Endothelial cell of umbilical vein (primary cell): Measurements from ENCODE around the gene PRR18. TPM values are rescaled to one million over a fixed set of nuclear protein-coding genes. Genes with fewer than 3 reads are reported as not detected.

Experiments used
- BruUV-seq: library from RNA; stranded (reverse); fragments of 400-500 nt; replicated peaks from 2 replicates; lab custom pipeline; 2021; lab: Mats Ljungman, UMichigan
- CTCF ChIA-PET: fragments of 300-600, 350-600 bp; sonication (Branson Sonifier 250); formaldehyde crosslinking; loops from one replicate; lab custom pipeline; 2021; ENCODE audit warnings: antibody characterized with exemption, inconsistent platforms; lab: Charles Lee
- POLR2A ChIA-PET: fragments of 300-600, 350-600 bp; sonication (Branson Sonifier 250); formaldehyde crosslinking; loops from one replicate; lab custom pipeline; 2021; ENCODE audit warnings: antibody characterized with exemption, inconsistent platforms; lab: Charles Lee
- DNase-seq: peaks from one replicate; pipeline ENCODE4 v3.0.0-alpha.2; 2011; ENCODE audit warnings: low read depth, low spot score
- FAIRE-seq: peaks from 2 replicates; lab custom pipeline; 2011; peaks lifted over from hg19 to GRCh38; lab: Jason Lieb, UNC
- H2AFZ ChIP-seq: 2 replicates; pipeline ENCODE4 v1.6.0; 2012; ENCODE audit warnings: low read depth, low read length, control low read depth, inconsistent platforms
- H3K27ac ChIP-seq: 2 replicates; pipeline ENCODE4 v1.5.1; 2011; ENCODE audit warnings: low read depth, mild to moderate bottlenecking, control low read depth, low read length, moderate library complexity; ENCODE audit not compliant: insufficient read depth
- H3K27me3 ChIP-seq, 2 experiments: 2 replicates each; pipeline versions ENCODE4 v1.6.0 to v1.6.1; 2011; ENCODE audit warnings: low read length in 2 of 2, mixed read lengths in 1 of 2; ENCODE audit not compliant: control insufficient read depth in 2 of 2, insufficient read depth in 2 of 2
- H3K36me3 ChIP-seq, 2 experiments: 2 replicates in 1 of 2; 3 replicates in 1 of 2; pipeline ENCODE4 v1.5.1; 2011; ENCODE audit warnings: low read length in 2 of 2, mild to moderate bottlenecking in 1 of 2, moderate library complexity in 1 of 2; ENCODE audit not compliant: control insufficient read depth in 2 of 2, insufficient read depth in 2 of 2; ENCODE audit errors: extremely low read depth in 1 of 2
- H3K4me1 ChIP-seq: 3 replicates; pipeline ENCODE4 v1.5.1; 2011; ENCODE audit warnings: mild to moderate bottlenecking, low read length; ENCODE audit not compliant: control insufficient read depth, insufficient read depth; ENCODE audit errors: extremely low read depth
- H3K4me2 ChIP-seq: 2 replicates; pipeline ENCODE4 v1.6.1; 2011; ENCODE audit warnings: low read length, control low read depth, mixed read lengths; ENCODE audit not compliant: insufficient read depth
- H3K4me3 ChIP-seq, 3 experiments: fragments of 200-600 bp in 1 of 3; sonication (generic), shearing (Covaris generic) in 1 of 3; replicated peaks in 1 of 3; 2 replicates each; pipeline ENCODE4 v1.5.1; 2011 to 2016; ENCODE audit warnings: control low read depth in 3 of 3, low read length in 3 of 3, mild to moderate bottlenecking in 2 of 3, inconsistent platforms in 1 of 3, low read depth in 1 of 3, moderate library complexity in 1 of 3; ENCODE audit not compliant: insufficient read depth in 1 of 3
- H3K79me2 ChIP-seq: 2 replicates; pipeline ENCODE4 v1.6.0; 2012; ENCODE audit warnings: low read length, inconsistent platforms; ENCODE audit not compliant: control insufficient read depth, insufficient read depth
- H3K9ac ChIP-seq: replicated peaks from 2 replicates; pipeline ENCODE3; 2011; ENCODE audit warnings: low read length, control low read depth; ENCODE audit not compliant: insufficient read depth; ENCODE audit errors: extremely low read depth
- H3K9me1 ChIP-seq: replicated peaks from 3 replicates; pipeline ENCODE4 v1.6.0; 2011; ENCODE audit warnings: mild to moderate bottlenecking, low read length; ENCODE audit not compliant: control insufficient read depth, insufficient read depth; ENCODE audit errors: extremely low read depth
- H3K9me3 ChIP-seq: replicated peaks from 2 replicates; pipeline ENCODE4 v1.5.1; 2012; ENCODE audit warnings: low read length, inconsistent platforms; ENCODE audit not compliant: control insufficient read depth, insufficient read depth
- H4K20me1 ChIP-seq: replicated peaks from 2 replicates; pipeline ENCODE3; 2011; ENCODE audit warnings: mild to moderate bottlenecking, low read length; ENCODE audit not compliant: control insufficient read depth, insufficient read depth; ENCODE audit errors: extremely low read depth
- EZH2 ChIP-seq: IDR thresholded peaks from 2 replicates; pipeline ENCODE4 v1.6.1; 2012; ENCODE audit warnings: borderline replicate concordance, low read depth, mild to moderate bottlenecking, moderate library complexity, low read length, inconsistent platforms; ENCODE audit not compliant: severe bottlenecking
- FOS ChIP-seq: IDR thresholded peaks from 2 replicates; pipeline ENCODE4 v1.6.1; 2011; ENCODE audit warnings: mild to moderate bottlenecking, low read length, moderate library complexity, borderline replicate concordance; ENCODE audit not compliant: insufficient read depth
- GATA2 ChIP-seq: IDR thresholded peaks from 2 replicates; pipeline ENCODE4 v1.7.0; 2011; ENCODE audit warnings: low read depth, mild to moderate bottlenecking, moderate library complexity, mixed read lengths, low read length; ENCODE audit not compliant: insufficient read length, insufficient read depth
- JUN ChIP-seq: IDR thresholded peaks from 2 replicates; pipeline ENCODE4 v1.6.1; 2011; ENCODE audit warnings: borderline replicate concordance, low read depth; ENCODE audit not compliant: insufficient read length, insufficient read depth
- MYC ChIP-seq: IDR thresholded peaks from one replicate; pipeline ENCODE4 v1.6.1; 2011; ENCODE audit warnings: mild to moderate bottlenecking, low read depth, low read length
- POLR2A ChIP-seq: IDR thresholded peaks from 2 replicates; pipeline ENCODE4 v1.6.1; 2012; ENCODE audit warnings: low read depth, mild to moderate bottlenecking, control low read depth, low read length
- POLR2AphosphoS5 ChIP-seq: IDR thresholded peaks from 2 replicates; pipeline ENCODE4 v1.6.1; 2012; ENCODE audit warnings: low read depth, mild to moderate bottlenecking, control low read depth, low read length, moderate library complexity; ENCODE audit not compliant: insufficient read depth
- dilution Hi-C: fragments of 300-500 bp; cut with MboI; formaldehyde crosslinking; loops from one replicate; pipeline ENCODE4 v1.15.0; 2019; ENCODE audit warnings: low sequenced_read_pairs; ENCODE audit not compliant: extremely low pct_ligation_motif_present
- intact Hi-C: fragments of 100-400 bp; cut with micrococcal nuclease; formaldehyde crosslinking; loops from one replicate; pipeline ENCODE4 v1.10.0; 2022
- polyA plus RNA-seq, 4 experiments: library from polyadenylated mRNA; depleted of rRNA in 3 of 4; stranded (reverse) in 3 of 4; unstranded in 1 of 4; fragments of >200 nt; gene quantifications; 2 replicates each; pipeline versions ENCODE4 v1.2.1 to v1.2.3, GENCODE V29; 2011 to 2012; ENCODE audit warnings: missing spikeins in 1 of 4
- total RNA-seq: library from RNA; stranded (reverse); gene quantifications from 2 replicates; pipeline ENCODE4 v1.2.3, GENCODE V29; 2021
- TF ChIP-seq, protein P1 (sequence below): IDR thresholded peaks from 2 replicates; pipeline ENCODE4 v1.6.1; 2011; ENCODE audit not compliant: insufficient read depth, insufficient read length
- TF ChIP-seq, protein P2 (sequence below), 2 donors: IDR thresholded peaks; 1 replicate in 1 of 2; 2 replicates in 1 of 2; pipeline ENCODE4 v1.5.1; 2011; ENCODE audit warnings: low read length in 2 of 2, mild to moderate bottlenecking in 2 of 2, moderate library complexity in 2 of 2, control low read depth in 1 of 2, inconsistent platforms in 1 of 2, low read depth in 1 of 2; ENCODE audit not compliant: insufficient read depth in 1 of 2; ENCODE audit errors: extremely low read depth in 1 of 2

The PRR18 gene
- total and polyA plus RNA-seq, 2 donors (not counting 3 experiments of a cell fraction or from before 2014, with no cell fraction given): not detected

DNA sequence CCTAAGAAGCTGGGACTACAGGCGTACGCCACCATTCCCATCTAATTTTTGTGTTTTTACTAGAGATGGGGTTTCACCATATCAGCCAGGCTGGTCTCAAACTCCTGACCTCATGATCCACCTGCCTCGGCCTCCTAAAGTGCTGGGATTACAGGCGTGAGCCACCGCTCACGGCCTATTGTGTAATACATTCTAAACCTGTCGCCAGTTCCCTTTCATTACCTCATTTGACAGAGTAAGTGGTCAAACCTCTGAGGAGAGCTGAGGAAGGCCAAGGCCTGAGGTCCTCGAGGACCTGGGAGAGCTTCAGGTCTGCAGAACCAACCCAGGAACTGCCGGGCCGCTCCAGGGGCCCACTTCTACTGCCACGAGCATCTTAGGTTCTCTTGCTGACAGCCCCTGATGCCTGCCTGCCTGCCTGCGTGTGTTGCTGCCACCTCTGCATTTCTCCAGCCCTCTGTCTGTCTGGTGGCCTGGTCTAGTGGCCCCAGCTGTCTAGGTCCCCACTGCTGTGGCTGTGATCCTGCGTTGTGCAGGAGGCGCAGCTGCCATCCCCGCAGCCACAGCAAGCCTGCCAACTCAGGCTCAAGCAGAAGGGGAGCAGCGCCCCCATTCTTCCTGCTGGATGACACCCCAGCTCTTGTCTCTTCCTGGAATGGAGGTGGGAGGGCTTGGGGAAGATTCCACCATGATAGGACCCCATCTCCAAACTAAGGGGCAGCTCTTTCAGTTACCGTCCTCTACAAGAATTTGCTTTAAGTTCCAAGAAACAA lies 45.3 kb downstream of the PRR18 start:
- Histone ChIP-seq H3K27me3 (peaks cover 3 to 10% of the 10 kb centered on the region in 2 experiments), H3K4me1 (no peaks in the 10 kb centered on the region), H3K4me2 (no peak overlapping the region), H3K4me3 (no peak overlapping the region), H3K9me3 (no peaks in the 10 kb centered on the region), H3K9me1 (no peaks in the 10 kb centered on the region), H3K9ac (no peak overlapping the region), H3K79me2 (no peaks in the 10 kb centered on the region), H4K20me1 (no peaks in the 10 kb centered on the region), H3K27ac (no peak overlapping the region), H2AFZ (no peak overlapping the region), H3K36me3 (no peaks in the 10 kb centered on the region)
- intact Hi-C loops (no loop called here), dilution Hi-C loops (no loop called here)
- no peak for DNase-seq
- TF ChIP-seq, protein P1, sequence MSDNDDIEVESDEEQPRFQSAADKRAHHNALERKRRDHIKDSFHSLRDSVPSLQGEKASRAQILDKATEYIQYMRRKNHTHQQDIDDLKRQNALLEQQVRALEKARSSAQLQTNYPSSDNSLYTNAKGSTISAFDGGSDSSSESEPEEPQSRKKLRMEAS: no peak
- TF ChIP-seq, protein P2, sequence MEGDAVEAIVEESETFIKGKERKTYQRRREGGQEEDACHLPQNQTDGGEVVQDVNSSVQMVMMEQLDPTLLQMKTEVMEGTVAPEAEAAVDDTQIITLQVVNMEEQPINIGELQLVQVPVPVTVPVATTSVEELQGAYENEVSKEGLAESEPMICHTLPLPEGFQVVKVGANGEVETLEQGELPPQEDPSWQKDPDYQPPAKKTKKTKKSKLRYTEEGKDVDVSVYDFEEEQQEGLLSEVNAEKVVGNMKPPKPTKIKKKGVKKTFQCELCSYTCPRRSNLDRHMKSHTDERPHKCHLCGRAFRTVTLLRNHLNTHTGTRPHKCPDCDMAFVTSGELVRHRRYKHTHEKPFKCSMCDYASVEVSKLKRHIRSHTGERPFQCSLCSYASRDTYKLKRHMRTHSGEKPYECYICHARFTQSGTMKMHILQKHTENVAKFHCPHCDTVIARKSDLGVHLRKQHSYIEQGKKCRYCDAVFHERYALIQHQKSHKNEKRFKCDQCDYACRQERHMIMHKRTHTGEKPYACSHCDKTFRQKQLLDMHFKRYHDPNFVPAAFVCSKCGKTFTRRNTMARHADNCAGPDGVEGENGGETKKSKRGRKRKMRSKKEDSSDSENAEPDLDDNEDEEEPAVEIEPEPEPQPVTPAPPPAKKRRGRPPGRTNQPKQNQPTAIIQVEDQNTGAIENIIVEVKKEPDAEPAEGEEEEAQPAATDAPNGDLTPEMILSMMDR (IDR thresholded peaks at IDR 0.05; ENCODE audit: extremely low read depth in 1 of 2, insufficient read depth in 1 of 2, low read depth in 1 of 2, low read length in 2 of 2): no peak
- TF ChIP-seq POLR2A (no peak), MYC (no peak), JUN (no peak), GATA2 (no peak), FOS (no peak), EZH2 (no peak), POLR2AphosphoS5 (no peak)
- POLR2A ChIA-PET: no interaction called here
- no peak for FAIRE-seq
- BruUV-seq: no TSS peak
- CTCF ChIA-PET: interaction anchor here (1.1 kb wide), 1 partner anchor 13 kb away, joined by 3 read pairs; no protein-coding TSS in a partner anchor
